Endothelial cell of umbilical vein (primary cell): Measurements from ENCODE around the gene INTS7. TPM values are rescaled to one million over a fixed set of nuclear protein-coding genes. Genes with fewer than 3 reads are reported as not detected.

Experiments used
- BruUV-seq: library from RNA; stranded (reverse); fragments of 400-500 nt; replicated peaks from 2 replicates; lab custom pipeline; 2021; lab: Mats Ljungman, UMichigan
- CTCF ChIA-PET: fragments of 300-600, 350-600 bp; sonication (Branson Sonifier 250); formaldehyde crosslinking; loops from one replicate; lab custom pipeline; 2021; ENCODE audit warnings: antibody characterized with exemption, inconsistent platforms; lab: Charles Lee
- POLR2A ChIA-PET: fragments of 300-600, 350-600 bp; sonication (Branson Sonifier 250); formaldehyde crosslinking; loops from one replicate; lab custom pipeline; 2021; ENCODE audit warnings: antibody characterized with exemption, inconsistent platforms; lab: Charles Lee
- DNase-seq: peaks from one replicate; pipeline ENCODE4 v3.0.0-alpha.2; 2011; ENCODE audit warnings: low read depth, low spot score
- FAIRE-seq: peaks from 2 replicates; lab custom pipeline; 2011; peaks lifted over from hg19 to GRCh38; lab: Jason Lieb, UNC
- H2AFZ ChIP-seq: 2 replicates; pipeline ENCODE4 v1.6.0; 2012; ENCODE audit warnings: low read depth, low read length, control low read depth, inconsistent platforms
- H3K27ac ChIP-seq: 2 replicates; pipeline ENCODE4 v1.5.1; 2011; ENCODE audit warnings: low read depth, mild to moderate bottlenecking, control low read depth, low read length, moderate library complexity; ENCODE audit not compliant: insufficient read depth
- H3K27me3 ChIP-seq, 2 experiments: 2 replicates each; pipeline versions ENCODE4 v1.6.0 to v1.6.1; 2011; ENCODE audit warnings: low read length in 2 of 2, mixed read lengths in 1 of 2; ENCODE audit not compliant: control insufficient read depth in 2 of 2, insufficient read depth in 2 of 2
- H3K36me3 ChIP-seq, 2 experiments: 2 replicates in 1 of 2; 3 replicates in 1 of 2; pipeline ENCODE4 v1.5.1; 2011; ENCODE audit warnings: low read length in 2 of 2, mild to moderate bottlenecking in 1 of 2, moderate library complexity in 1 of 2; ENCODE audit not compliant: control insufficient read depth in 2 of 2, insufficient read depth in 2 of 2; ENCODE audit errors: extremely low read depth in 1 of 2
- H3K4me1 ChIP-seq: 3 replicates; pipeline ENCODE4 v1.5.1; 2011; ENCODE audit warnings: mild to moderate bottlenecking, low read length; ENCODE audit not compliant: control insufficient read depth, insufficient read depth; ENCODE audit errors: extremely low read depth
- H3K4me2 ChIP-seq: 2 replicates; pipeline ENCODE4 v1.6.1; 2011; ENCODE audit warnings: low read length, control low read depth, mixed read lengths; ENCODE audit not compliant: insufficient read depth
- H3K4me3 ChIP-seq, 3 experiments: fragments of 200-600 bp in 1 of 3; sonication (generic), shearing (Covaris generic) in 1 of 3; replicated peaks in 1 of 3; 2 replicates each; pipeline ENCODE4 v1.5.1; 2011 to 2016; ENCODE audit warnings: control low read depth in 3 of 3, low read length in 3 of 3, mild to moderate bottlenecking in 2 of 3, inconsistent platforms in 1 of 3, low read depth in 1 of 3, moderate library complexity in 1 of 3; ENCODE audit not compliant: insufficient read depth in 1 of 3
- H3K79me2 ChIP-seq: 2 replicates; pipeline ENCODE4 v1.6.0; 2012; ENCODE audit warnings: low read length, inconsistent platforms; ENCODE audit not compliant: control insufficient read depth, insufficient read depth
- H3K9ac ChIP-seq: replicated peaks from 2 replicates; pipeline ENCODE3; 2011; ENCODE audit warnings: low read length, control low read depth; ENCODE audit not compliant: insufficient read depth; ENCODE audit errors: extremely low read depth
- H3K9me1 ChIP-seq: replicated peaks from 3 replicates; pipeline ENCODE4 v1.6.0; 2011; ENCODE audit warnings: mild to moderate bottlenecking, low read length; ENCODE audit not compliant: control insufficient read depth, insufficient read depth; ENCODE audit errors: extremely low read depth
- H3K9me3 ChIP-seq: replicated peaks from 2 replicates; pipeline ENCODE4 v1.5.1; 2012; ENCODE audit warnings: low read length, inconsistent platforms; ENCODE audit not compliant: control insufficient read depth, insufficient read depth
- H4K20me1 ChIP-seq: replicated peaks from 2 replicates; pipeline ENCODE3; 2011; ENCODE audit warnings: mild to moderate bottlenecking, low read length; ENCODE audit not compliant: control insufficient read depth, insufficient read depth; ENCODE audit errors: extremely low read depth
- CTCF ChIP-seq, 2 donors: IDR thresholded peaks; 1 replicate in 1 of 2; 2 replicates in 1 of 2; pipeline ENCODE4 v1.5.1; 2011; ENCODE audit warnings: low read length in 2 of 2, mild to moderate bottlenecking in 2 of 2, moderate library complexity in 2 of 2, control low read depth in 1 of 2, inconsistent platforms in 1 of 2, low read depth in 1 of 2; ENCODE audit not compliant: insufficient read depth in 1 of 2; ENCODE audit errors: extremely low read depth in 1 of 2
- EZH2 ChIP-seq: IDR thresholded peaks from 2 replicates; pipeline ENCODE4 v1.6.1; 2012; ENCODE audit warnings: borderline replicate concordance, low read depth, mild to moderate bottlenecking, moderate library complexity, low read length, inconsistent platforms; ENCODE audit not compliant: severe bottlenecking
- FOS ChIP-seq: IDR thresholded peaks from 2 replicates; pipeline ENCODE4 v1.6.1; 2011; ENCODE audit warnings: mild to moderate bottlenecking, low read length, moderate library complexity, borderline replicate concordance; ENCODE audit not compliant: insufficient read depth
- GATA2 ChIP-seq: IDR thresholded peaks from 2 replicates; pipeline ENCODE4 v1.7.0; 2011; ENCODE audit warnings: low read depth, mild to moderate bottlenecking, moderate library complexity, mixed read lengths, low read length; ENCODE audit not compliant: insufficient read length, insufficient read depth
- JUN ChIP-seq: IDR thresholded peaks from 2 replicates; pipeline ENCODE4 v1.6.1; 2011; ENCODE audit warnings: borderline replicate concordance, low read depth; ENCODE audit not compliant: insufficient read length, insufficient read depth
- MAX ChIP-seq: IDR thresholded peaks from 2 replicates; pipeline ENCODE4 v1.6.1; 2011; ENCODE audit not compliant: insufficient read depth, insufficient read length
- MYC ChIP-seq: IDR thresholded peaks from one replicate; pipeline ENCODE4 v1.6.1; 2011; ENCODE audit warnings: mild to moderate bottlenecking, low read depth, low read length
- POLR2A ChIP-seq: IDR thresholded peaks from 2 replicates; pipeline ENCODE4 v1.6.1; 2012; ENCODE audit warnings: low read depth, mild to moderate bottlenecking, control low read depth, low read length
- POLR2AphosphoS5 ChIP-seq: IDR thresholded peaks from 2 replicates; pipeline ENCODE4 v1.6.1; 2012; ENCODE audit warnings: low read depth, mild to moderate bottlenecking, control low read depth, low read length, moderate library complexity; ENCODE audit not compliant: insufficient read depth
- dilution Hi-C: fragments of 300-500 bp; cut with MboI; formaldehyde crosslinking; loops from one replicate; pipeline ENCODE4 v1.15.0; 2019; ENCODE audit warnings: low sequenced_read_pairs; ENCODE audit not compliant: extremely low pct_ligation_motif_present
- intact Hi-C: fragments of 100-400 bp; cut with micrococcal nuclease; formaldehyde crosslinking; loops from one replicate; pipeline ENCODE4 v1.10.0; 2022
- polyA plus RNA-seq, 4 experiments: library from polyadenylated mRNA; depleted of rRNA in 3 of 4; stranded (reverse) in 3 of 4; unstranded in 1 of 4; fragments of >200 nt; gene quantifications; 2 replicates each; pipeline versions ENCODE4 v1.2.1 to v1.2.3, GENCODE V29; 2011 to 2012; ENCODE audit warnings: missing spikeins in 1 of 4
- total RNA-seq: library from RNA; stranded (reverse); gene quantifications from 2 replicates; pipeline ENCODE4 v1.2.3, GENCODE V29; 2021

Gene INTS7
- total and polyA plus RNA-seq, 2 donors (not counting 3 experiments of a cell fraction or from before 2014, with no cell fraction given): 9.1 to 18.1 TPM

- no peak overlapping the region for H3K27ac ChIP-seq
- no peak overlapping the region for H3K4me3 ChIP-seq
- no peak overlapping the region for H3K4me2 ChIP-seq
- ChIA-PET POLR2A (no interaction called here), CTCF (interaction anchor here (1.2 kb wide), 1 partner anchor 30 kb away, joined by 4 read pairs; the partner anchor contains the start of genes DTL and INTS7)
- no peaks in the 10 kb centered on the region for H3K27me3 ChIP-seq
- BruUV-seq: no TSS peak
- H4K20me1 ChIP-seq: no peaks in the 10 kb centered on the region
- intact Hi-C loops: no loop called here
- no peaks in the 10 kb centered on the region for H3K9me1 ChIP-seq
- no peak overlapping the region for H2AFZ ChIP-seq
- no peaks in the 10 kb centered on the region for H3K79me2 ChIP-seq
- TF ChIP-seq MAX (no peak), GATA2 (no peak), POLR2A (no peak), MYC (no peak), POLR2AphosphoS5 (no peak), EZH2 (no peak), CTCF (IDR thresholded peaks at IDR 0.05; ENCODE audit: extremely low read depth in 1 of 2, insufficient read depth in 1 of 2, low read depth in 1 of 2, low read length in 2 of 2) (no peak), FOS (no peak), JUN (no peak)
- H3K9ac ChIP-seq: no peak overlapping the region
- H3K36me3 ChIP-seq: peaks cover 0 to 11% of the 10 kb centered on the region in 2 experiments
- DNase-seq (no peak), FAIRE-seq (peak; percentile 37)
- no peaks in the 10 kb centered on the region for H3K9me3 ChIP-seq
- dilution Hi-C loops: no loop called here
- H3K4me1 ChIP-seq: peaks cover 4% of the 10 kb centered on the region
Measured at GRCh38 chr1:212004895-212005608, 30.3 kb downstream of the INTS7 start.
